Neural cell (in vitro differentiated cells): ENCODE data around the gene COPB2. TPM values are rescaled to one million over a fixed set of nuclear protein-coding genes. Genes with fewer than 3 reads are reported as not detected.

ENCODE experiments used
- H2AFZ ChIP-seq: fragments of 200-600, 300-800 bp; sonication (generic), shearing (Covaris generic); 2 replicates; pipeline ENCODE4 v1.6.0; 2014; ENCODE audit warnings: low read depth, mild to moderate bottlenecking, antibody characterized with exemption, low read length, moderate library complexity
- H3F3A ChIP-seq: fragments of 200-600 bp; shearing (Covaris generic); 2 replicates; pipeline ENCODE4 v1.6.1; 2016; ENCODE audit warnings: mild to moderate bottlenecking, moderate library complexity, mixed read lengths, antibody characterized with exemption, low read length; ENCODE audit not compliant: insufficient read depth, poor library complexity, severe bottlenecking
- H3K27ac ChIP-seq: fragments of 200-600, 300-800 bp; sonication (generic), shearing (Covaris generic); 2 replicates; pipeline ENCODE4 v1.5.1; 2014; ENCODE audit warnings: mild to moderate bottlenecking, low read length, moderate library complexity
- H3K27me3 ChIP-seq: fragments of 300-800, 200-600 bp; sonication (generic), shearing (Covaris generic); 2 replicates; pipeline ENCODE4 v1.6.0; 2014; ENCODE audit warnings: mild to moderate bottlenecking, low read depth, low read length, moderate library complexity; ENCODE audit not compliant: insufficient read depth
- H3K36me3 ChIP-seq: fragments of 300-800, 200-600 bp; sonication (generic), shearing (Covaris generic); 2 replicates; pipeline ENCODE4 v1.5.1; 2014; ENCODE audit warnings: mild to moderate bottlenecking, antibody characterized with exemption, low read length, moderate library complexity; ENCODE audit not compliant: insufficient read depth
- H3K4me2 ChIP-seq: fragments of 300-800, 200-600 bp; sonication (generic), shearing (Covaris generic); 2 replicates; pipeline ENCODE4 v1.6.0; 2014; ENCODE audit warnings: mild to moderate bottlenecking, low read length
- H3K4me3 ChIP-seq: fragments of 300-800, 200-600 bp; sonication (generic), shearing (Covaris generic); 2 replicates; pipeline ENCODE4 v1.5.1; 2014; ENCODE audit warnings: mild to moderate bottlenecking, low read length, moderate library complexity
- H3K79me2 ChIP-seq: fragments of 200-600 bp; shearing (Covaris generic); replicated peaks from 2 replicates; pipeline ENCODE4 v1.6.0; 2014; ENCODE audit warnings: mild to moderate bottlenecking, low read length, moderate library complexity; ENCODE audit not compliant: insufficient read depth
- H3K9ac ChIP-seq: fragments of 300-800, 200-600 bp; sonication (generic), shearing (Covaris generic); 2 replicates; pipeline ENCODE4 v1.6.1; 2016; ENCODE audit warnings: mild to moderate bottlenecking, low read length, mixed read lengths
- H3K9me2 ChIP-seq: fragments of 200-600 bp; shearing (Covaris generic); 2 replicates; pipeline ENCODE4 v1.6.1; 2016; ENCODE audit warnings: mild to moderate bottlenecking, low read length, mixed read lengths; ENCODE audit not compliant: insufficient read depth
- H3K9me3 ChIP-seq: fragments of 200-600, 300-800 bp; sonication (generic), shearing (Covaris generic); 2 replicates; pipeline ENCODE4 v1.6.1; 2016; ENCODE audit warnings: mild to moderate bottlenecking, mixed run types, low read length, moderate library complexity, mixed read lengths
- H4K20me1 ChIP-seq: fragments of 200-600 bp; shearing (Covaris generic); 2 replicates; pipeline ENCODE4 v1.6.1; 2016; ENCODE audit warnings: mild to moderate bottlenecking, mixed run types; ENCODE audit not compliant: insufficient read depth
- EP300 ChIP-seq: fragments of 450-650 bp; conservative IDR thresholded peaks from 2 replicates; pipeline ENCODE4 v1.6.1; 2014; ENCODE audit warnings: antibody characterized with exemption, mild to moderate bottlenecking, moderate library complexity; ENCODE audit not compliant: poor library complexity, severe bottlenecking
- EZH2 ChIP-seq: fragments of 200-600, 300-800 bp; shearing (Covaris generic), sonication (generic); IDR thresholded peaks from 2 replicates; pipeline ENCODE4 v1.6.1; 2014; ENCODE audit warnings: antibody characterized with exemption, low read length, borderline replicate concordance, mild to moderate bottlenecking; ENCODE audit not compliant: insufficient read depth, poor library complexity, severe bottlenecking
- MXI1 ChIP-seq: fragments of 450-650 bp; conservative IDR thresholded peaks from 2 replicates; pipeline ENCODE4 v1.6.1; 2014; ENCODE audit warnings: antibody characterized with exemption, mild to moderate bottlenecking; ENCODE audit not compliant: poor library complexity, severe bottlenecking
- POLR2AphosphoS5 ChIP-seq: IDR thresholded peaks from 2 replicates; pipeline ENCODE4 v1.6.1; 2012
- RAD21 ChIP-seq: fragments of 450-650 bp; conservative IDR thresholded peaks from 2 replicates; pipeline ENCODE4 v1.6.1; 2014; ENCODE audit warnings: antibody characterized with exemption, mild to moderate bottlenecking, moderate library complexity
- SMC3 ChIP-seq: fragments of 450-650 bp; conservative IDR thresholded peaks from 2 replicates; pipeline ENCODE4 v1.6.1; 2014; ENCODE audit warnings: antibody characterized with exemption, mild to moderate bottlenecking, moderate library complexity; ENCODE audit not compliant: poor library complexity
- TAF1 ChIP-seq: IDR thresholded peaks from 2 replicates; pipeline ENCODE4 v1.6.1; 2012; ENCODE audit warnings: low read depth
- polyA plus RNA-seq: library from polyadenylated mRNA; depleted of rRNA; stranded (reverse); fragments of >200 nt; gene quantifications from 2 replicates; pipeline ENCODE4 v1.2.3, GENCODE V29; 2014
- TF ChIP-seq, protein P1 (sequence below): IDR thresholded peaks from 2 replicates; pipeline ENCODE4 v1.6.1; 2012; ENCODE audit warnings: borderline replicate concordance
- TF ChIP-seq, protein P2 (sequence below): fragments of 450-650 bp; IDR thresholded peaks from 2 replicates; pipeline ENCODE4 v1.5.1; 2014; ENCODE audit warnings: antibody characterized with exemption, mild to moderate bottlenecking, moderate library complexity; ENCODE audit not compliant: poor library complexity, severe bottlenecking

The COPB2 gene
- polyA plus RNA-seq, 1 donor from 2014 or later = 63.5 TPM

- Histone ChIP-seq H3K79me2 (no peaks in the 10 kb centered on the region), H3K4me3 (no peak overlapping the region), H3F3A (no peaks in the 10 kb centered on the region), H3K9me3 (no peaks in the 10 kb centered on the region), H3K4me2 (no peak overlapping the region), H3K27ac (no peak overlapping the region), H3K27me3 (no peaks in the 10 kb centered on the region), H3K36me3 (no peaks in the 10 kb centered on the region), H2AFZ (no peak overlapping the region), H3K9ac (no peak overlapping the region), H3K9me2 (no peaks in the 10 kb centered on the region), H4K20me1 (no peaks in the 10 kb centered on the region)
- TF ChIP-seq, protein P1, sequence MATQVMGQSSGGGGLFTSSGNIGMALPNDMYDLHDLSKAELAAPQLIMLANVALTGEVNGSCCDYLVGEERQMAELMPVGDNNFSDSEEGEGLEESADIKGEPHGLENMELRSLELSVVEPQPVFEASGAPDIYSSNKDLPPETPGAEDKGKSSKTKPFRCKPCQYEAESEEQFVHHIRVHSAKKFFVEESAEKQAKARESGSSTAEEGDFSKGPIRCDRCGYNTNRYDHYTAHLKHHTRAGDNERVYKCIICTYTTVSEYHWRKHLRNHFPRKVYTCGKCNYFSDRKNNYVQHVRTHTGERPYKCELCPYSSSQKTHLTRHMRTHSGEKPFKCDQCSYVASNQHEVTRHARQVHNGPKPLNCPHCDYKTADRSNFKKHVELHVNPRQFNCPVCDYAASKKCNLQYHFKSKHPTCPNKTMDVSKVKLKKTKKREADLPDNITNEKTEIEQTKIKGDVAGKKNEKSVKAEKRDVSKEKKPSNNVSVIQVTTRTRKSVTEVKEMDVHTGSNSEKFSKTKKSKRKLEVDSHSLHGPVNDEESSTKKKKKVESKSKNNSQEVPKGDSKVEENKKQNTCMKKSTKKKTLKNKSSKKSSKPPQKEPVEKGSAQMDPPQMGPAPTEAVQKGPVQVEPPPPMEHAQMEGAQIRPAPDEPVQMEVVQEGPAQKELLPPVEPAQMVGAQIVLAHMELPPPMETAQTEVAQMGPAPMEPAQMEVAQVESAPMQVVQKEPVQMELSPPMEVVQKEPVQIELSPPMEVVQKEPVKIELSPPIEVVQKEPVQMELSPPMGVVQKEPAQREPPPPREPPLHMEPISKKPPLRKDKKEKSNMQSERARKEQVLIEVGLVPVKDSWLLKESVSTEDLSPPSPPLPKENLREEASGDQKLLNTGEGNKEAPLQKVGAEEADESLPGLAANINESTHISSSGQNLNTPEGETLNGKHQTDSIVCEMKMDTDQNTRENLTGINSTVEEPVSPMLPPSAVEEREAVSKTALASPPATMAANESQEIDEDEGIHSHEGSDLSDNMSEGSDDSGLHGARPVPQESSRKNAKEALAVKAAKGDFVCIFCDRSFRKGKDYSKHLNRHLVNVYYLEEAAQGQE = no peak
- no peak for TF ChIP-seq RAD21
- TF ChIP-seq, protein P2, sequence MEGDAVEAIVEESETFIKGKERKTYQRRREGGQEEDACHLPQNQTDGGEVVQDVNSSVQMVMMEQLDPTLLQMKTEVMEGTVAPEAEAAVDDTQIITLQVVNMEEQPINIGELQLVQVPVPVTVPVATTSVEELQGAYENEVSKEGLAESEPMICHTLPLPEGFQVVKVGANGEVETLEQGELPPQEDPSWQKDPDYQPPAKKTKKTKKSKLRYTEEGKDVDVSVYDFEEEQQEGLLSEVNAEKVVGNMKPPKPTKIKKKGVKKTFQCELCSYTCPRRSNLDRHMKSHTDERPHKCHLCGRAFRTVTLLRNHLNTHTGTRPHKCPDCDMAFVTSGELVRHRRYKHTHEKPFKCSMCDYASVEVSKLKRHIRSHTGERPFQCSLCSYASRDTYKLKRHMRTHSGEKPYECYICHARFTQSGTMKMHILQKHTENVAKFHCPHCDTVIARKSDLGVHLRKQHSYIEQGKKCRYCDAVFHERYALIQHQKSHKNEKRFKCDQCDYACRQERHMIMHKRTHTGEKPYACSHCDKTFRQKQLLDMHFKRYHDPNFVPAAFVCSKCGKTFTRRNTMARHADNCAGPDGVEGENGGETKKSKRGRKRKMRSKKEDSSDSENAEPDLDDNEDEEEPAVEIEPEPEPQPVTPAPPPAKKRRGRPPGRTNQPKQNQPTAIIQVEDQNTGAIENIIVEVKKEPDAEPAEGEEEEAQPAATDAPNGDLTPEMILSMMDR = no peak
- TF ChIP-seq SMC3 = no peak
- no peak for TF ChIP-seq EP300
- TF ChIP-seq POLR2AphosphoS5 = no peak
- TF ChIP-seq EZH2 = no peak
- no peak for TF ChIP-seq MXI1
- TF ChIP-seq TAF1 = no peak
Measured at GRCh38 chr3:139318431-139318816, 71.0 kb downstream of the COPB2 start.

GRCh38 chr3:139317660-139318430 is 71.6 kb downstream of the COPB2 start:
- Histone ChIP-seq H3F3A (no peaks in the 10 kb centered on the region), H3K9me3 (no peaks in the 10 kb centered on the region), H3K27ac (no peak overlapping the region), H3K79me2 (no peaks in the 10 kb centered on the region), H3K36me3 (no peaks in the 10 kb centered on the region), H4K20me1 (no peaks in the 10 kb centered on the region), H3K27me3 (no peaks in the 10 kb centered on the region), H3K4me2 (no peak overlapping the region), H2AFZ (no peak overlapping the region), H3K9ac (no peak overlapping the region), H3K9me2 (no peaks in the 10 kb centered on the region), H3K4me3 (no peak overlapping the region)
- TF ChIP-seq, protein P2 = no peak
- TF ChIP-seq TAF1 (no peak), RAD21 (no peak), MXI1 (no peak), EP300 (no peak), EZH2 (no peak), POLR2AphosphoS5 (no peak), SMC3 (no peak)
- TF ChIP-seq, protein P1 = no peak
